Stimulated activated CD4-positive, alpha-beta T cell treated with anti-CD3 and anti-CD28 coated beads, Interleukin-2, amount 100 ng/mL, for 24 hours (primary cell): ENCODE measurements around the gene ATP5F1E.
"Not testable (repeated sequence)": the region's sequence is repeated elsewhere in the genome, so short reads cannot be mapped to it uniquely, and the experiment has no call there.

Experiments used
- DNase-seq, 2 donors: peaks; one replicate each; pipeline ENCODE4 v3.0.0-alpha.2; 2020

ATP5F1E gene

DNA sequence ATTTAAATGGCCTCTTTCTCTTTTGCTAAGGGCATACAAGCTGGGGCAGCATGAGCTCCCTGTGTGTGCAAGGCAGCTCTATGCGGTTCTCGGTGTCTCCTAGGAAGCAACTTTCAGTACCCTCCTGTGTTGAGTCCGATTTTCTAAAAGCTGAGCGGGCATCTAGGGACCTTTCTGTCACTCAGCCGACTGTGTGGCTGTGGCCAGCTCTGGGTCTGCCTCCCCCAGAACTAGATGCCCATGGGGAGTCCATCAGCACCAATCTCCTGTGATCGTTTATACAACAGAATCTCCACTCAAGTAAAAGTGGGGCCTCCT lies 43.6 kb downstream of the ATP5F1E start:
- no peak for DNase-seq

DNA sequence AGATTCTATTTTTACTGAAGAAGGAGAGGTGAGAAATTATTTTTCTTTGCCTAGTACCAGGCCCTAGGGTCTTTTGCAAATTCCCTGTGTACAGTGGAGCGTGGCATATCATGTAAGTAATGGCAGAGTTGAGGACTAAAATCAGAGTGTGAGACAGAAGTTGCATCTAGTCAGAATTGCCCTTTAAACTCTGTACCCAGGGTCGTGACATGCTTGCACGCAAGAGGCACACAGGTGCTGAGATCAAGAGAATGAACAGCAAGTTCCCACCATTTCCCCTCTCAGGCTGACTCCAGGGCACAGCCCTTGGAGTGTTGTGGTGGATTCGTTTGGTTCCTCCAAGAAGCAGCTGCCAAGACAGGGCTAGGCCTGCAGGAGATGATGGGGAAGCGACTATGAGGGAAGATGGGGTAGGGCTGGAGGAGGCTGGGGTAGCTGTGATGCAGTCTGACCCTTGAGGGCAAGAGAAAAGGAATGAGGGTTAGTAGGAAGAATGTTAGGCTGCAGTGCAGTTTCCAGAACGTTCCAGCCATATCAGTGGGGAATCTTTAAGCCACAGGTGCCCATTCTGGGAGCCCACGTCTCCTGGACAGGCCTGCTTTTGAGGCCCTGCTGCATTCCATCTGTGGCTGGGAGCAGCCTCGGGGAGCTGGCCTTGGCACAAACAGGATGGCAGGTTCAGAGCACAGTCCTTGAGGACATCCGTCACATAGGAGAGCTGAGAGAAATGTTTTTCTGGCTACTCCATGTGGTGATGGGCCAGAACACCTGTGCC lies 44.2 kb downstream of the ATP5F1E start:
- no peak for DNase-seq

DNA sequence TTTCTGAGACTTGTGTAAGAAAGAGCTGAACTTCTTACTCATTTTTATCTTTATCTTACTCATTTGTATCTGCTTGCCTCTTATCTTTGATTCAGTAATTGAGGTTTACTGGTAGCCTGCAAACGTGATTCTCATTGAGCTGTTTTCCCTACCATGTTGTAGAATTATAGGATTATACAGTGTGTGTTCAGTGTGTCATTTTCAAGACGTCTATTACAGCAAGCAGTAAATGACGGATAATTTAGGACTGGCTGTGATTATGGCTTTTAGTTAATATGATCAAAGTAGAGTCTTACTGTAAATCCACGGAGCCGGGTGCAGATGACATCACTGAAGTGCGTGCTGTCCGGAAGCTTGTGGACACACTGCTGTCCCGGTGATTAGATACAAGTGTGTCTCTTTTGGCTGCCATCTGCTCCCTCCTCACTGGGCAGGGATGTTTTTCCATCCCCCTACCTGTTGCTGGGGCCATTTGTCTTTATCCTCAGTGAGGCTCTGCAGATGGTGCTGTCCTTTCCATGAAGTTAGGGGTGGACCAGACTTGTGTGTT lies 45.1 kb downstream of the ATP5F1E start:
- no peak for DNase-seq

DNA sequence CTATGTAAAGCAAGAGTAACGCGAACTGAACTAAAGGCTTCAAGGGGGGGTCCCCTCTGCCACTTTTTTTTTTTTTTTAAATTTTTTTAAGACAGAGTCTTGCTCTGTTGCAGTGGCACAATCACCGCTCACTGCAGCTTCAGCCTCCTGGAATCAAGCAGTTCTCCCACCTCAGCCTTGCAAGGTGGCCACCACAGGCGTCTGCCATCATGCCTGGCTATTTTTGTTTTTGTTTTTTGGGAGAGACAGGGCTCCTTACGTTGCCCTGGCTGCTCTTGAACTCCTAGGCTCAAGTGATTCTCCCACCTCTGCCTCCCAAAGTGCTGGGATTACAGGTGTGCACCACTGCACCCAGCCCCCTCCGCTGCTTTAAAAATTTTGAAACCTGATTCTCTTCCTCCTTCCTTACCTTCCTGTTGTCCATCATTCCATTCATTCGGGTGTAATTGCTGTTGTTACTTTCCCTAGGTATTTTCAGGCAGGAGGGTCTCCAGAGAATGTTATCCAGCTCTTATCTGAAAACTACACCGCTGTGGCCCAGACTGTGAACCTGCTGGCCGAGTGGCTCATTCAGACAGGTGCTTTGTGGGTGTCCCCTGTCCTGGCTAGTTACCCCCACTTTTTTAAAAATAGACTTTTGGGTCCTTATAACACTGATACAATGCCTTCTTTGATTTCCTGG lies 45.7 kb downstream of the ATP5F1E start:
- DNase-seq: no peak

DNA sequence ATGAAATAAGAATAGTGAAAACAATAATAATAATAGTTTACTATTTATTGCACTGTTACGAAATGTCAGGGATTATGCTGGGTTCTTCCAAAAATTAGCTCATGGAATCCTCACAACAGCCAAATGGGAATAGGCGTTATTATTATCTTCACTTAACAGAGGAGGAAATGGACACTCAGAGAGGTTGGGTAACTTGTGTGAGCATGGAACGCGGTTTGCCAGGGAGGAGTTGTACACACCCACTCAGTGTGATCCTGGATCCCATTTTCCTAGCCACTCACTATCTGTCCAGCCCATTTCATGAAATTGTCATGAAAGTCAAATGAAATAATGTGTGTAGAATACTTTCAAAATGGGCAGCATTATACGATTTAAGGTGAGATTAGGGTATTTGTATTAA lies 46.5 kb downstream of the ATP5F1E start:
- peak in 1 of 2 donors; percentile 11 for DNase-seq

DNA sequence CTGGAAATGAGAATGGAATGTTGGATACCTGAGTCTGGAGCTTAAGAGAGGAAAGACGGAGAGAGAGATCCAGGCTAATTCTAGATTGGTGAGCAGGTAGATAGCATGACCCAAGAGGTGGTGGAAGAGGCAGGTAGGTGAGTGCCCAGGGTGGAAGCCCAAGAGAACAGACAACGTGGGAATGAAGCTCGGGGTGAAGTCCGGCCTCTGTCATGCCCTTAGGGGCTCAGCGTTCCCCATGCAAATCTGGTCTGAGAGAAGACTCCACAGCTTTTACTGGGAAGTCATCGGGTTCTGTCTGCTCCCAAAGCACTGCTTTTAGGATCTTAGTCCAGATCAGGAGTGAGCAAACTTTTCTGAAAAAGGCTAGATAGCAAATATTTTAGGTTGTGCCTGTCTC lies 47.4 kb downstream of the ATP5F1E start:
- peak in 1 of 2 donors; percentile 8 for DNase-seq

DNA sequence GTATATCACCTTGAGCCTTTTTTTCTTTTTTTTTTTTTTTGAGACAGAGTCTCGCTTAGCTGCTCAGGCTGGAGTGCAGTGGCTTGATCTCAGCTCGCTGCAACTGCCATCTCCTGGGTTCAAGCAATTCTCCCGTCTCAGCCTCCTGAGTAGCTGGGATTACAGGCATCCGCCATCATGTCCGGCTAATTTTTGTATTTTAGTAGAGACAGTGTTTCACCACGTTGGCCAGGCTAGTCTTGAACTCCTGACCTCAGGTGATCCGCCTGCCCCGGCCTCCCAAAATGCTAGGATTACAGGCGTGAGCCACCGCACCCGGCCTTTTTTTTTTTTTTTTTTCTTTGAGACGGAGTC lies 49.0 kb downstream of the ATP5F1E start:
- not testable (repeated sequence) for DNase-seq

DNA sequence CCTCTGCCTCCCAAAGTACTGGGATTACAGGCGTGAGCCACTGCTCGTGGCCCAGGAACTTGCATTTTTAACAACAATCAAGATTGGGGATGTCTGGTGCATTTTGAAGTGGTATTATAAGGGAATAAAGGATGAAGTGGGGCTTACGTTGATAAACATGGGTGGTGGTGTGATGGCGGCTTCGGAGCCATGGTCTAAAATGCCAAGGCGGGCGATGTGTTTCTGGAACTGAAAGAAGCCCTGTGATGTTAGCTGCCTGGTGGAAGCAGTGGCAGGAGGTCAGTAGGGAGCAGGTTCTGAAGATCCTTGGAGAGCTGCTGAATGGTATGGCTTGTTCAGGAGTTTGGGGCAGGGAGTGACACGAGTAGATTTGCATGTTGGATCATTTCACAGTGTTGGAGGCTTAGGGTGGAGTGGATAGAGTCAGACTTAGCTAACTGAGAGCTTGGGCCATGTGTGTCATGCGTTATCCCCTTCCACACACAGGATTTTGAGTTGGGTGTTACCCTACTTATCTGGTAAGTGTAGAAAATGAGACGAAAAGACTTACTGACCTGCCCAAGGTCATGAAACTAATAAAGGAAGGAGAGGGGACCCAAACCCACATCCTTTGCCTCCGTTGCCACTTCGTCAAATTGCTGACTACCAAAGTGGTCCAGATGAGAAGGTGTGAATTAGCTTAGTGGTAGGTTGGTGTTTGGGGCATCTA lies 49.6 kb downstream of the ATP5F1E start:
- no peak for DNase-seq

DNA sequence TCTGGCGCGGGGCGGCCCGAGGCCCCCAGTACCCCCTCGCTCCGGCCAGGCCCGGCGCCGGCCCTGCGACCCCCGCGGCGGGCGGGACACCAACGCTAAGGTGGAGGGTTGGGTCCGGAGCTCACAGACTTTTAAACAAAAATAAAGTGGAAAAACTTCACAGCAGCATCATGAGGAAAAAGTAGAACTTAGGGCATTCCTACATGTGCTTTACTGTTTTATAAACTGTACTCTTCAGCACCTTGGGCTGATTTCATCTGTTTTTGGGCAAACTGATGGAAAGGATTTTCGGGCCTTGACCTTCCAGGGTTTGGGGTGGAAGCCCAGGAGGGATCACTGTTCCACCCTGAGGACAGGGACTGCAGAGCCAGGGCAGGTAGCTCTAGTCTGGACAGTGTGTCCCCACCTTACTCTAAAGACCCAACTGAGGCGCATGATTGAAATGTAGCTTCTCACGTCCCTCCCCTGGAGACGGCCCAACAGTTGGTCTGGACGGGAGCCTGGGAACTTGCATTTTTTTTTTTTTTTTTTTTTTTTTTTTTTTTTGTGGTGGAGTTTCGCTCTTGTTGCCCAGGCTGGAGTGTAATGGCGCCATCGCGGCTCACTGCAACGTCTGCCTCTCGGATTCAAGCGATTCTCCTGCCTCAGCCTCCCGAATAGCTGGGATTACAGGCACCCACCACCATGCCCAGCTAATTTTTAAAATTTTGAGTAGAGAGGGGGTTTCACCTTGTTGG lies 50.3 kb downstream of the ATP5F1E start:
- DNase-seq: no peak

DNA sequence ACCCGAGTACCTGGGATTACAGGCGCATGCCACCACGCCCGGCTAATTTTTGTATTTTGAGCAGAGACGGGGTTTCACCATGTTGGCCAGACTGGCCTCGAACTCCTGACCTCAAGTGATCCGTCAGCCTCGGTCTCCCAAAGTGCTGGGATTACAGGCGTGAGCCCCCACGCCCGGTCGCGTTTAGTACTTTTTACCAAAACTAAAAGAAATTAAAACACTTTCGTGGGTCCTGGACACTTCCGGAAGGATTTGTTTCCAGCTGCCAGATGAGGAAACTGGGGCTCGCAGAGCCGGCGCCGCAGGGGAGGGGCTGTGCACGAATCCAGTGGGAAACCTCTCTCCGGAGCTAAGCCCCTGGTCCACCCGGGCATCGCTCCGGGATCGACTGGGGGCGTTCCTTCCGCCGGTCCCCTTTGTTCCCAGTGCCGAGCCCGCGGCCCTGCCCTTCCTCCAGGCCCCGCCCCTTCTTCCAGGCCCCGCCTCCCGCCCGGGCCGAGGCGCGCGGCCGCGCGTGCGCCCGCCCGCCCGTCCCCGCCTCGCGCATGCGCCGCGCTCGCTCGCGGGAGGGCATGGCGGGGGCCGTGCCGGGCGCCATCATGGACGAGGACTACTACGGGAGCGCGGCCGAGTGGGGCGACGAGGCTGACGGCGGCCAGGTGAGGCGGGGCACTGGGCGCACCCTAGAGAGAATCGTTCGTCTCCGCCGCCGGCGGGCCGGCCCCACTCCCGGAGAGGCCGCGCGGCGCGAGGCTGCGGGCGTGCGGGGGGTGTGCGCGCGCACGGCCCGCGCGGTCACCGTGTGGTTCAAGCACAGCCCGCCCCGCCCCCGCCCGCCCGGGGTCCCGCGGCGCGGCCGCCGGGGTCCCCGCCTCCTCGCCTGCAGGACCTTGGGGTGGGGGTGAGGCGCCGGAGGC lies 51.2 kb downstream of the ATP5F1E start, which contains the start of gene NELFCD:
TSS of gene NELFCD (plus strand) at position 546 of the 917 bp plus-strand sequence. CDS start at position 600, 54 bp downstream.
- DNase-seq: peak; percentile 93 to 94

DNA sequence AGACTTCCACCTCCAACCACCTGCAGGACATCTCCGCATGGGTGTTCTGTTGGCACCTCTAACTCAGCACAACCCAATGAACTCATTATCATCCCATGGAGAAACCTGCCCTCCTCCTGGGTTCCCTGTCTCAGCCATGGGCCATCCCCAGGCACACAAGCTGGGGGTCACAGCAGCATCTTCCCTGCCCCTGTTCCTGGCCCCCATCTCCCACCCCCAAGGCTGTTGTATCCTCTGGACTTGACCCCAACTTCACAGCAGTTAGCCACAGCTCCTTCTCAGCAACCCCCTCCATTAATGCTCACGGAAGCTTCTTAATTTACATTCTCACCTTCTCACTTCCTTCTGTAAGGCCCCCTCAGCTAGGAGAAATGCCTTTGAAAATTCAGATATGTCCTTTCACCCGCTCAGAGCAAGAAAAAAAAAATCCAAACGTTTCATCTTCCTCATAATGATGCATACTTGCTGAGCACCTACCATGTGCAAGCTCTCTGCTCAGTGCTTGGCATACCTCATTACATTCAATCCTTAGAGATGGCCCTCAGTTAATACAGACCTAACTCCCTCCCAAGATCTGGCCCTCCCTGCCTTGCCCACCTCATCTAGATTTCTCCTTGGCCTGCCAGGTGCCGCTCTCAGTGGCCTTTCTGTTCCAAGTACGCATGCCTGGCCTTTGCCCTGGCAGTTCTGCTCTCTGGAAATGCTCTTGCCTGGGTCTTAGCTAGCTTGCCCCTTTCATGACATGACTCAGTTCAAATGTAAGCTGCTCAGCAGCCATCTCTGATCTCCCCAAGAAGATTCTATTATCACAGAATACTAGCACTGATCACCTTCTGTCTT lies 53.6 kb downstream of the ATP5F1E start:
- no peak for DNase-seq

DNA sequence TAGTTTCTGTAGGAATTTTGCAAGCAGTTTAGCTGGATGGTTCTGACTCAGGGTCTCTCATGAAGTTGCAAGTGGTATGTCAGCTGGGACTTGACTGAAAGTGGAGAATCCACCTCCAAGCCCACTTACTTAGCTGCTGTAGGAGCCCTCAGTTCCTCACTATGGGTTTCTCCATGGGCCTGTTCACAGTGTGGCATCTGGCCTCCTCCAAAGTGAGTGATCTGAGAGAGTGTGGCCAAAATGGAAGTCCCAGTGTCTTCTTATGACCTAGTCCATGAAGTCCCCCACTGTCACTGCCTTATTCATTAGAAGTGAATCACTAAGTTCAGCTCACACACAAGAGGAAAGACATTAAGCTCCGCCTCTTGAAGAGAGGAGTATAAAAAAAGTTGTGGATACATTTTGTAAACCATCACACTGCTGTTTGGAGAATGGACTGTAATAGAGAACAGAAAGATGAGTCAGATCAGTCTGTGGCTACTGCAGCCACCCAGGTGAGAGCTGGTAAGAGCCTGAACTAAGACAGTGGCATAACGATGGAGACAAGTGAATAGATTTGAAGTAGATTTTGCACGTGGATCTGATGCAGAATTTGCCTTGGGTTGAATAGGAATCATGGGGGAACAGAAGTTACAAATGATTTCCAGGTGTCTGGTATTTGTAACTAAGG lies 55.9 kb downstream of the ATP5F1E start:
- no peak for DNase-seq
